Measurements from ENCODE around the gene INPP4B.

DNA sequence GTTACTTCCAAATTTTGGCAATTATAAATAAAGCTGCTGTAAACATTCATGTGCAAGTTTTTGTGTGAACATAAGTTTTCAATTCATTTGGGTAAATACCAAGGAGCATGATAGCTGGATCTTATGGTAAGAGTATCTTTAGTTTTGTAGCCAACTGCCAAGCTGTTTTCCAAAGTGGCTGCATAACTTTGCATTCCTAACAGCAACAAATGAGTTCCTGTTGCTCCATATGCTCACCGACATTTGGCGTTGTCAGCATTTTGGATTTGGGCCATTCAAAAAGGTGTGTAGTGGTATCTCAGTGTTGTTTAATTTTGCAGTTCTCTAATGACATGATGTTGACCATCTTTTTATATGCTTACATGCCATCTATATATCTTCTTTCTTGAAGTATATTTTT lies 208.5 kb downstream of the INPP4B start:
- TF ChIP-seq POLR2AphosphoS5 (IDR thresholded peaks at IDR 0.05; ENCODE audit: low read depth, low read length) (no peak), EZH2 (IDR thresholded peaks at IDR 0.05) (no peak), POLR2A (IDR thresholded peaks at IDR 0.05; ENCODE audit: borderline replicate concordance, extremely low read depth, insufficient read depth, insufficient read length) (no peak), EGR1 (IDR thresholded peaks at IDR 0.05; ENCODE audit: low read depth) (no peak), ZNF274 (IDR thresholded peaks at IDR 0.05; ENCODE audit: low read depth, low read length) (no peak), TCF7L2 (IDR thresholded peaks at IDR 0.05; ENCODE audit: borderline replicate concordance, extremely low read depth, insufficient read depth, insufficient read length) (no peak), RAD21 (IDR thresholded peaks at IDR 0.05; ENCODE audit: low read depth) (no peak), SP1 (IDR thresholded peaks at IDR 0.05; ENCODE audit: low read depth) (no peak), SIN3A (IDR thresholded peaks at IDR 0.05; ENCODE audit: low read depth) (no peak), FOSL1 (IDR thresholded peaks at IDR 0.05; ENCODE audit: low read depth) (no peak), ELF1 (IDR thresholded peaks at IDR 0.05; ENCODE audit: borderline replicate concordance, low read depth) (no peak)
- TF ChIP-seq, protein P1, sequence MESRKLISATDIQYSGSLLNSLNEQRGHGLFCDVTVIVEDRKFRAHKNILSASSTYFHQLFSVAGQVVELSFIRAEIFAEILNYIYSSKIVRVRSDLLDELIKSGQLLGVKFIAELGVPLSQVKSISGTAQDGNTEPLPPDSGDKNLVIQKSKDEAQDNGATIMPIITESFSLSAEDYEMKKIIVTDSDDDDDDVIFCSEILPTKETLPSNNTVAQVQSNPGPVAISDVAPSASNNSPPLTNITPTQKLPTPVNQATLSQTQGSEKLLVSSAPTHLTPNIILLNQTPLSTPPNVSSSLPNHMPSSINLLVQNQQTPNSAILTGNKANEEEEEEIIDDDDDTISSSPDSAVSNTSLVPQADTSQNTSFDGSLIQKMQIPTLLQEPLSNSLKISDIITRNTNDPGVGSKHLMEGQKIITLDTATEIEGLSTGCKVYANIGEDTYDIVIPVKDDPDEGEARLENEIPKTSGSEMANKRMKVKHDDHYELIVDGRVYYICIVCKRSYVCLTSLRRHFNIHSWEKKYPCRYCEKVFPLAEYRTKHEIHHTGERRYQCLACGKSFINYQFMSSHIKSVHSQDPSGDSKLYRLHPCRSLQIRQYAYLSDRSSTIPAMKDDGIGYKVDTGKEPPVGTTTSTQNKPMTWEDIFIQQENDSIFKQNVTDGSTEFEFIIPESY (IDR thresholded peaks at IDR 0.05; ENCODE audit: extremely low read depth, insufficient replicate concordance, low read length) = no peak
- TF ChIP-seq, protein P2, sequence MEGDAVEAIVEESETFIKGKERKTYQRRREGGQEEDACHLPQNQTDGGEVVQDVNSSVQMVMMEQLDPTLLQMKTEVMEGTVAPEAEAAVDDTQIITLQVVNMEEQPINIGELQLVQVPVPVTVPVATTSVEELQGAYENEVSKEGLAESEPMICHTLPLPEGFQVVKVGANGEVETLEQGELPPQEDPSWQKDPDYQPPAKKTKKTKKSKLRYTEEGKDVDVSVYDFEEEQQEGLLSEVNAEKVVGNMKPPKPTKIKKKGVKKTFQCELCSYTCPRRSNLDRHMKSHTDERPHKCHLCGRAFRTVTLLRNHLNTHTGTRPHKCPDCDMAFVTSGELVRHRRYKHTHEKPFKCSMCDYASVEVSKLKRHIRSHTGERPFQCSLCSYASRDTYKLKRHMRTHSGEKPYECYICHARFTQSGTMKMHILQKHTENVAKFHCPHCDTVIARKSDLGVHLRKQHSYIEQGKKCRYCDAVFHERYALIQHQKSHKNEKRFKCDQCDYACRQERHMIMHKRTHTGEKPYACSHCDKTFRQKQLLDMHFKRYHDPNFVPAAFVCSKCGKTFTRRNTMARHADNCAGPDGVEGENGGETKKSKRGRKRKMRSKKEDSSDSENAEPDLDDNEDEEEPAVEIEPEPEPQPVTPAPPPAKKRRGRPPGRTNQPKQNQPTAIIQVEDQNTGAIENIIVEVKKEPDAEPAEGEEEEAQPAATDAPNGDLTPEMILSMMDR (IDR thresholded peaks at IDR 0.05 in 2 of 3, conservative IDR thresholded peaks at IDR 0.05 in 1 of 3; ENCODE audit: borderline replicate concordance in 1 of 3, insufficient read depth in 1 of 3, low read depth in 2 of 3, low read length in 2 of 3) = no peak
- TF ChIP-seq, protein P3, sequence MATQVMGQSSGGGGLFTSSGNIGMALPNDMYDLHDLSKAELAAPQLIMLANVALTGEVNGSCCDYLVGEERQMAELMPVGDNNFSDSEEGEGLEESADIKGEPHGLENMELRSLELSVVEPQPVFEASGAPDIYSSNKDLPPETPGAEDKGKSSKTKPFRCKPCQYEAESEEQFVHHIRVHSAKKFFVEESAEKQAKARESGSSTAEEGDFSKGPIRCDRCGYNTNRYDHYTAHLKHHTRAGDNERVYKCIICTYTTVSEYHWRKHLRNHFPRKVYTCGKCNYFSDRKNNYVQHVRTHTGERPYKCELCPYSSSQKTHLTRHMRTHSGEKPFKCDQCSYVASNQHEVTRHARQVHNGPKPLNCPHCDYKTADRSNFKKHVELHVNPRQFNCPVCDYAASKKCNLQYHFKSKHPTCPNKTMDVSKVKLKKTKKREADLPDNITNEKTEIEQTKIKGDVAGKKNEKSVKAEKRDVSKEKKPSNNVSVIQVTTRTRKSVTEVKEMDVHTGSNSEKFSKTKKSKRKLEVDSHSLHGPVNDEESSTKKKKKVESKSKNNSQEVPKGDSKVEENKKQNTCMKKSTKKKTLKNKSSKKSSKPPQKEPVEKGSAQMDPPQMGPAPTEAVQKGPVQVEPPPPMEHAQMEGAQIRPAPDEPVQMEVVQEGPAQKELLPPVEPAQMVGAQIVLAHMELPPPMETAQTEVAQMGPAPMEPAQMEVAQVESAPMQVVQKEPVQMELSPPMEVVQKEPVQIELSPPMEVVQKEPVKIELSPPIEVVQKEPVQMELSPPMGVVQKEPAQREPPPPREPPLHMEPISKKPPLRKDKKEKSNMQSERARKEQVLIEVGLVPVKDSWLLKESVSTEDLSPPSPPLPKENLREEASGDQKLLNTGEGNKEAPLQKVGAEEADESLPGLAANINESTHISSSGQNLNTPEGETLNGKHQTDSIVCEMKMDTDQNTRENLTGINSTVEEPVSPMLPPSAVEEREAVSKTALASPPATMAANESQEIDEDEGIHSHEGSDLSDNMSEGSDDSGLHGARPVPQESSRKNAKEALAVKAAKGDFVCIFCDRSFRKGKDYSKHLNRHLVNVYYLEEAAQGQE (IDR thresholded peaks at IDR 0.05; ENCODE audit: low read depth) = no peak
